Psoas muscle (tissue), 8 donors: Measurements from ENCODE around the gene MMP7. TPM values are rescaled to one million over a fixed set of nuclear protein-coding genes. Genes with fewer than 3 reads are reported as not detected.

Experiments used
- ATAC-seq, 4 donors: fragments of 200-7000 bp; cut with Tn5 transposase; one replicate each; pipeline ENCODE4 v1.9.1; 2020; ENCODE audit warnings: moderate library complexity in 3 of 4, mild to moderate bottlenecking in 2 of 4
- DNase-seq, 2 donors: peaks; one replicate each; pipeline ENCODE4 v3.0.0-alpha.2; 2020
- H3K27ac ChIP-seq: fragments of 200-600 bp; one replicate; pipeline ENCODE4 v1.8.0; 2022
- H3K27me3 ChIP-seq, 3 donors: fragments of 200-600 bp in 1 of 3; one replicate each; pipeline versions ENCODE4 v1.6.1 to v1.8.0; 2013 to 2022; ENCODE audit warnings: low read length in 2 of 3, mild to moderate bottlenecking in 2 of 3, moderate library complexity in 1 of 3; ENCODE audit not compliant: insufficient read depth in 3 of 3
- H3K36me3 ChIP-seq, 2 donors: fragments of 200-600 bp in 1 of 2; one replicate each; pipeline versions ENCODE4 v1.6.1 to v1.8.0; 2013 to 2022; ENCODE audit warnings: low read depth in 1 of 2, mild to moderate bottlenecking in 1 of 2, moderate library complexity in 1 of 2; ENCODE audit not compliant: insufficient read depth in 1 of 2
- H3K4me1 ChIP-seq: fragments of 200-600 bp; one replicate; pipeline ENCODE4 v1.8.0; 2022
- H3K4me3 ChIP-seq: fragments of 200-600 bp; one replicate; pipeline ENCODE4 v1.8.0; 2022; ENCODE audit warnings: mild to moderate bottlenecking
- H3K9me3 ChIP-seq: fragments of 200-600 bp; one replicate; pipeline ENCODE4 v1.8.0; 2022
- CTCF ChIP-seq: fragments of 200-600 bp; IDR thresholded peaks from one replicate; pipeline ENCODE4 v1.8.0; 2022; ENCODE audit warnings: antibody characterized with exemption
- WGBS, 3 donors: extraction: QIAGEN DNeasy Blood & Tissue Kit; methylation state at CpG; one replicate each; pipeline versions ENCODE4 v1.1.6 to v1.1.7; 2013; 5-methylcytosine and 5-hydroxymethylcytosine counted together
- intact Hi-C, 2 donors: fragments of 100-400 bp; cut with DNase I; formaldehyde crosslinking; loops; one replicate each; pipeline versions ENCODE4 v1.11.0 to v1.14.2; 2022
- polyA plus RNA-seq, 3 donors: library from polyadenylated mRNA; stranded (reverse); fragments of 200-250 nt; gene quantifications; one replicate each; pipeline ENCODE4 v1.2.3, GENCODE V29; 2013
- total RNA-seq, 4 donors: library from RNA; stranded (reverse); fragmentation: NEBNext Ultra II Directional in 2 of 4; extraction: Animal tissue kit (Norgen Biotek cat#: 25700) in 2 of 4; gene quantifications; one replicate each; pipeline versions ENCODE4 v1.2.1 to v1.2.4, GENCODE V29; 2021 to 2023
- donor health status: healthy with polysubstance abuse.
- donor health status: DM: no; HTN: no; CAD: no; lungs with moderate emphysema.
- donor health status: Bipolar disorder and iron deficiency.
- donor health status: healthy.
- donor health status: DM: yes; HTN: yes; CAD: no.
- donor health status: DM: no; HTN: no; CAD: no.
- donor health status: DM: no; HTN: no; CAD: no.
- donor health status: DM: yes; HTN: yes; CAD: no.

MMP7 gene
- total and polyA plus RNA-seq, 7 donors: 0.31 TPM; not detected in 6

DNA sequence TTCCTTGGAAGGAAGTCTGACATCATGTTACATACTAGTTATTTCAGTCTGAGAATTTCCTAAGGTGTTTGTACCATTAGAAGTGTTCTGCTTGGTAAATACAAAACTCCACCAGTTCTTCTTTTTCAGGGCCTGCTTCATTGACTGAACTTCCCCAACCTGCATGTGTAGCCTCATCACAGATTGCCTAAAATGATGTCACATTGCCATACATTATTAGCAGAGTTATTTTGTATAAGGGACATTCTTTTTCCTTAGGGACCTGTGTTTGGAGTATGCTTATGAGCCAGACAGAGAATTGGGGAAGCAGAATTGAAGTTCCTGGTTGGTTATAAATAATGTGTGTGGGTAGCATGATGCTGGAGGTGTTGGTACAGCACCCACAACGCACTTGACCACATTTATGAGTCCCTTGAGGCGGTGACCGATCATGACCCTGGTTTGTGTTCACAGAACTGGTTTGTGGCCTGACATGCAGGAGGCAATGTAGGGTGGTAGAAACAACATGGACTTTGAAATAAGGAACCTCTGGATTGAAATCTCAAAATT, 16.4 kb upstream of the MMP7 start:
- 75 to 82% (median 81%) methylated on average over 3 of the region's 3 CpGs for WGBS, 3 donors
- Histone ChIP-seq H3K27ac (no peak overlapping the region), H3K4me3 (no peak overlapping the region), H3K9me3 (no peaks in the 10 kb centered on the region), H3K4me1 (no peaks in the 10 kb centered on the region), H3K27me3 (no peaks in the 10 kb centered on the region), H3K36me3 (no peaks in the 10 kb centered on the region)
- DNase-seq (no peak), ATAC-seq (no peak)
- TF ChIP-seq CTCF: no peak
- intact Hi-C loops: no loop called here

DNA sequence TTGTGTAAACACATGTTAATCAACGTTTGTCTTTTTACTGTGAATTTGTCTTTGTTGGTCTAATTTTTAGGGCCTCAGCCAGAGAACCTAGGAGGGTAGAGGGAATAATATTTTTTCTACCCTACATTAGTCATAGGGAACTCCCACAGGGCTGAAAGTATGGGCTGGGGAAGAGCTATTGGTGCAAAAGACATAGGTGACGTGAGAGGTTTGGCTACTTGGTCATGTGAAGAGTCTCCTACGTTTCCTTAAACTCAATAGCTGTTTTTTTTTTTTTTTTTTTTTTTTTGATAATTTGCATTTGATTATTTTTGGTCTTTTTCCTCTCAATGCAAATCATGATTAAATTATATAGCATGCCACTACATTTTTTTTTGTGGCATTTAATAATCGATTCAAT, 15.9 kb upstream of the MMP7 start:
- intact Hi-C loops: no loop called here
- Histone ChIP-seq H3K9me3 (no peaks in the 10 kb centered on the region), H3K36me3 (no peaks in the 10 kb centered on the region), H3K27me3 (no peaks in the 10 kb centered on the region), H3K27ac (no peak overlapping the region), H3K4me3 (no peak overlapping the region), H3K4me1 (no peaks in the 10 kb centered on the region)
- WGBS, 3 donors: 60 to 70% (median 67%) methylated on average over 4 of the region's 4 CpGs
- no peak for DNase-seq
- no peak for TF ChIP-seq CTCF
- no peak for ATAC-seq

- WGBS, 3 donors: 80 to 86% (median 83%) methylated on average over 4 of the region's 4 CpGs
- DNase-seq: no peak
- ATAC-seq: no peak
These were observed 15.2 kb upstream of the MMP7 start for GRCh38 chr11:102545701-102546100.

GRCh38 chr11:102544594-102544993, 14.0 kb upstream of the MMP7 start:
- DNase-seq (no peak), ATAC-seq (no peak)
- no peaks in the 10 kb centered on the region for H3K27me3 ChIP-seq
- no peak overlapping the region for H3K4me3 ChIP-seq
- H3K27ac ChIP-seq: no peak overlapping the region
- no peak for TF ChIP-seq CTCF
- intact Hi-C loops: no loop called here
- H3K36me3 ChIP-seq: no peaks in the 10 kb centered on the region
- H3K4me1 ChIP-seq: no peaks in the 10 kb centered on the region
- WGBS, 3 donors: 74 to 84% (median 80%) methylated on average over 1 of the region's 1 CpG
- no peaks in the 10 kb centered on the region for H3K9me3 ChIP-seq

More at GRCh38 chr11:102545701-102546100, 15.2 kb upstream of the MMP7 start:
- Histone ChIP-seq H3K4me1 (no peaks in the 10 kb centered on the region), H3K4me3 (no peak overlapping the region), H3K27ac (no peak overlapping the region), H3K27me3 (no peaks in the 10 kb centered on the region), H3K9me3 (no peaks in the 10 kb centered on the region), H3K36me3 (no peaks in the 10 kb centered on the region)
- no peak for TF ChIP-seq CTCF
- intact Hi-C loops: no loop called here

DNA sequence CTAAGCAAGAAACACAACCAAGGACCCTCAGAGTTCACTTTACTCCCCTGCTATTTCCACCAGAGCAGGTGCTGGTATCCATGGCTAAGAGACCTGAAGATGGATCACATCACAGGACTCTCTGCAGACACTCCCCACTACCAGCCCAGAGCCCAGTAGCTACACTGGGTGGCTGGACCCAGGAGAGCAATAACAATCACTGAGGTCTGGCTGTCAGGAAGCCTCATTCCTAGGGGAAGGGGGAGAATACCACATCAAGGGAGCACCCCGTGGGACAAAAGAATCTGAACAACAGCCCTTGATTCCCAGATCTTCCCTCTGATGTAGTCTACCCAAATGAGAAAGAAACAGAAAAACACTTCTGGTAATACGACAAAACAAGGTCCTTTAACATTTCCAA, 9.0 kb upstream of the MMP7 start:
- Histone ChIP-seq H3K36me3 (no peaks in the 10 kb centered on the region), H3K27ac (no peak overlapping the region), H3K27me3 (peaks cover 0 to 3% (median 0%) of the 10 kb centered on the region in 3 donors), H3K4me1 (no peaks in the 10 kb centered on the region), H3K4me3 (no peak overlapping the region), H3K9me3 (no peaks in the 10 kb centered on the region)
- ATAC-seq (no peak), DNase-seq (no peak)
- no peak for TF ChIP-seq CTCF
- WGBS, 3 donors: 68 to 73% (median 71%) methylated on average over 2 of the region's 2 CpGs
- intact Hi-C loops: no loop called here
